Measurements from ENCODE around the gene DCPS.
A peak's percentile ranks its signal among the peaks of the same experiment; 100 is the strongest.
"Not testable (repeated sequence)": the region's sequence is repeated elsewhere in the genome, so short reads cannot be mapped to it uniquely, and the experiment has no call there.

Gene DCPS

DNA sequence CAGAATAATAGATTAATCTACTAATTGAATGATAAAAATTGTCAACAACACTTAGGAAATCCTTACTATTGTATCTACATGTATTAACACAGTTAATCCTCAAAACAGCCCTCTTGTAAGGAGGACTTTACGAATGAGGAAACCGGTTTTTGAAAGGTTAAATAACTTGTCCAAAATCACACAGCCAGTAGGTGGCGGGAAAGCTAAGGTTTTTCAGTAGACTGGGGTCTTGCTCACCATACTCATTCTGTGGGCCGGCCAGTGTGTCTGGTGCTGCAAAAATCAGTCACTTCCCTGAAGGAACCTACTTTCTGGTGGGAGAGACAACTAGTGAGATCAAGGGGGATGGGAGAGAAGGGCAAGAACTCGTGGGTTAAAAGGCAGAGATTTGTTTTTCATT, 3.8 kb downstream of the DCPS start:
- H3K4me3 ChIP-seq (ENCODE audit: low read length), result no peak overlapping the region
- peak; percentile 52 for TF ChIP-seq CTCF (IDR thresholded peaks at IDR 0.05; ENCODE audit: insufficient read depth, low read depth, low read length, missing control alignments)
- DNase-seq (ENCODE audit: low read depth), result peak; percentile 56

DNA sequence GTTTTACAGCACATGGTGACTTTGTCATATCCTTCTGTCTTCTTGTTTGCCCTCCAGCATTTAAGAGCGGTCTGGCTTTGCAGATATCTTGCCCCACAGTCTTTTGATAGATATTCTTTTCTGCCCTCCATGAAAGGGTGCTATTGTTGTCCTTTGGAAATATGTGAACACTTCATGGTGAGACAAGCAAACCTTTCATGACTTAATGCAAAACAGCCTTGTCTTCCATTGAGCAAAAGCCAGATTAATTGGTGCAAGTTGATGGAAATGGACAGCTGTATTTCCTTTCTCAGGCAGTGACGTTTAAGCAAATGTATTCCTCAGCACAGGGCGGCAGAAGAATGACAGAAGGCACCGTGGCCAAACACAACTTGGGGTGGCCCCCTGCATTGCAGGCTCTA, 4.4 kb downstream of the DCPS start:
- H3K4me3 ChIP-seq (ENCODE audit: low read length), result no peak overlapping the region
- no peak for TF ChIP-seq CTCF (IDR thresholded peaks at IDR 0.05; ENCODE audit: insufficient read depth, low read depth, low read length, missing control alignments)
- no peak for DNase-seq (ENCODE audit: low read depth)

- not testable (repeated sequence) for H3K4me3 ChIP-seq (ENCODE audit: low read length); DNase-seq (ENCODE audit: low read depth)
Observed at GRCh38 chr11:126308771-126309170, 4.9 kb downstream of the DCPS start.

DNA sequence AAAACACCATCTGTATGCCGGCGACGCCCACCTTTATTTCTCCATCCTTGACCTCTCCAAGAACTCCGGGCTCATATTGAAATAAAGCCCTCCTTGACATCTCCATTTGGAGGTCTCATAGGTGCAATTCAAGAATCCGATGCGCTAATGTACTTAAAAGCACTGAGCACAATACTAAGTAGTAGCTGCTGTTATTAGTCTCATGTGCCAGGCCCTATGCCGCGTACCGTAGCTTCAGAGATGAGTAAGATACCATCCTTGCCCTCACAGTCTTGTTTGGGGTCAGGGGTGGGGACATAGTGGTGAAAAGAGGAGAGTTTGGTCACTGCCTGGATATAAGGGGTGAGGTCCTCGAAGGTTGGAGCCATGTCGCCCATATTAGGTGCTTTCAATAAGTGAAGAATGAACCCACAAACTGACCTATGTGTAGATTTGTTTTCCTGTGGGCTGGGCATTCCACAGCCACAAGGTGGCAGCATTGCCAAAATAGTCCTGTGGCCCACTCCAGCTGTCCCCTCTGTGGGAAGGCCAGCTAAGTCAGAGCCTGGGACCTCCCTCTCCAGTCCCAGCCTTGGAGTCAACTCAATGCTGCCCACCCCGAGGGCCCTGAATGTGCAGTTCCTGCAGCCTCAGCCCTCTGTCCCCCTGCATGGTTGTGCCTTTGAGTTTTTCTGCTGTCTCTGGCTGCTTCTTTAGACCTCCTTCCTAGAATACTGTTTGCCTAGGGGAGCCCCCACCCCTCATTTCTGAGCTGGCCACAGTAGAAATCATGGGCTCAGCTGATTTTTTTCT, 6.5 kb downstream of the DCPS start:
- DNase-seq (ENCODE audit: low read depth), result peak; percentile 69
- TF ChIP-seq CTCF (IDR thresholded peaks at IDR 0.05; ENCODE audit: insufficient read depth, low read depth, low read length, missing control alignments), result peak; percentile 89
- no peak overlapping the region for H3K4me3 ChIP-seq (ENCODE audit: low read length)

DNA sequence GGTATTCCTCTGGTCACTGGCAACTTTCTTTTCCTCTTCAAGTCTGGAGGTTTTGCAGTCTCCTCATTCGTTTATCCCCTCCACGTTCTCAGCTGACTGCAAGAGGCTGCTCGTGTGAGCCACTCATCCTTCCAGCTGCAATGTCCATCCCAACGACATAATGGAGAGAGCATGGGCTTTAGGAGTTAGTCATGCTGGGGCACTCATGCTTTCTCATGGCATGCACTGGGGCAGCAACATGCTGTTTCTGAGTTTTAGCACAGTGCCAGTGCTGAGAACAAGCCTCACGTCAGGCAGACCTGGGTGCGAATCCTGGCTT, 7.1 kb downstream of the DCPS start:
- no peak overlapping the region for H3K4me3 ChIP-seq (ENCODE audit: low read length)
- TF ChIP-seq CTCF (IDR thresholded peaks at IDR 0.05; ENCODE audit: insufficient read depth, low read depth, low read length, missing control alignments), result no peak

GRCh38 chr11:126311401-126312291, 7.8 kb downstream of the DCPS start:
- no peak overlapping the region for H3K4me3 ChIP-seq (ENCODE audit: low read length)
- TF ChIP-seq CTCF (IDR thresholded peaks at IDR 0.05; ENCODE audit: insufficient read depth, low read depth, low read length, missing control alignments), result no peak
- DNase-seq (ENCODE audit: low read depth), result no peak

More for the DNA sequence above, 7.1 kb downstream of the DCPS start:
- no peak for DNase-seq (ENCODE audit: low read depth)

GRCh38 chr11:126312961-126313360, 9.1 kb downstream of the DCPS start:
- no peak for DNase-seq (ENCODE audit: low read depth)
- no peak for TF ChIP-seq CTCF (IDR thresholded peaks at IDR 0.05; ENCODE audit: insufficient read depth, low read depth, low read length, missing control alignments)
- H3K4me3 ChIP-seq (ENCODE audit: low read length), result no peak overlapping the region

Measured in epithelial cell of esophagus (primary cell).